ENCODE measurements around the gene SOX6.

The SOX6 gene

DNA sequence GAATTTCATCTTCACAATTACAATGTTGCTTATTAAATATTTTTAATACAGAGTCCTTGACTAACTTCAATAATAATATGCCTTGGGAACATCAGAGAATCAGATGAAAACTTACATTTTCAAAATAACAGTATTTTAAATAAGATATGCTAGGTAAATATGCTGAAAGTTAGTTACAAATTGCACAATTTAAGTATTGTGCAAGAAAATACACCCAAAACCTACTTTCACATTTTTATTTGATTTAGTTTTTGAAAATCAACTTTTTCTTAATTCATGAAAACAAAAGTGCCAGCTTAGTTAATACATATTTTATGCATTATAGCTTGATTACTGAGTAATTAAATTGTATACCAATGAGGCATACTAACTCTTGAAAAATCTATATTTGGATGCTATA, 76.8 kb downstream of the SOX6 start:
- no peak for DNase-seq (ENCODE audit: low read depth in 2 of 2)
- no peak for TF ChIP-seq CTCF (IDR thresholded peaks at IDR 0.05; ENCODE audit: low read depth, low read length)
- no peak overlapping the region for H3K4me3 ChIP-seq (replicated peaks in 1 of 2; ENCODE audit: low read depth in 2 of 2, low read length in 2 of 2)

GRCh38 chr11:16278979-16279378, 77.4 kb downstream of the SOX6 start:
- no peak for TF ChIP-seq CTCF (IDR thresholded peaks at IDR 0.05; ENCODE audit: low read depth, low read length)
- no peak for DNase-seq (ENCODE audit: low read depth in 2 of 2)
- no peak overlapping the region for H3K4me3 ChIP-seq (replicated peaks in 1 of 2; ENCODE audit: low read depth in 2 of 2, low read length in 2 of 2)

DNA sequence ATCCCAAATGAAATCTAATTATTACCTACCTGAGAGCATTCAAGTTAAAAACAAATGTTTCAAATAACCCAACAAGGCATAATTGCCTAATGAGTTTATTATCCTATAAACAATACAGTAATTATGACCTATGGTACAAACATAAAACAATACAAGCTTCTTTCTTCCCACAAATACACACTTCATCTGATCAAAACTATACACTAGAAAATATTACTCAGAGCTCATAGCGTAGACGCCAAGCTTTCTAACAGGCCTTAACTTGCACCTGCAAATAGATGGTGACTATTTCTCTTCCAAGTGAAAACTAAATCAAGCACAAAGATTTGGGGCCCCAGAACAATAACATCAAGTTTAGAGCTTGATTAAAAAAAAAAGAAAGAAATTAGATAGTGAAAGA, 78.1 kb downstream of the SOX6 start:
- no peak for DNase-seq (ENCODE audit: low read depth in 2 of 2)
- no peak overlapping the region for H3K4me3 ChIP-seq (replicated peaks in 1 of 2; ENCODE audit: low read depth in 2 of 2, low read length in 2 of 2)
- no peak for TF ChIP-seq CTCF (IDR thresholded peaks at IDR 0.05; ENCODE audit: low read depth, low read length)

DNA sequence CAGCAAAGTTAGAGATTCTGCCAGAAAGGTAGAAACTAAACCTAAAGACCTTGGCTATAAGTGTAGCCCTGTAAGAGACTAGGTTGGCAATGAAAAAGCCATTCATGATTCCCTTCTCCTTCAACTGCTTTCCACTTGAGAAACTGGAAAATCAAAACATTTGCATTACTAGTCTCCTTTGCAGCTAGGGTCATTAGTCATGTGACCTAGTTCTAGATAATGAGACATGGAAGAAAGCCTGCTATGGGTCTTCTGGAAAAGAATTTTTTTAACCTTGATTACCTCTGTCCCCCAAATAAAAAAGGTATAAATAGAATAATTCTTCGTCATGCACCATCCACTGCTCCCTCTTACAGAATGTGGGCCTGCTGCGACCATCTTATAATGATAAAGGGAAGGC, 80.1 kb downstream of the SOX6 start:
- no peak overlapping the region for H3K4me3 ChIP-seq (replicated peaks in 1 of 2; ENCODE audit: low read depth in 2 of 2, low read length in 2 of 2)
- no peak for DNase-seq (ENCODE audit: low read depth in 2 of 2)
- no peak for TF ChIP-seq CTCF (IDR thresholded peaks at IDR 0.05; ENCODE audit: low read depth, low read length)

GRCh38 chr11:16271258-16271657, 85.1 kb downstream of the SOX6 start:
- TF ChIP-seq CTCF (IDR thresholded peaks at IDR 0.05; ENCODE audit: low read depth, low read length), result no peak
- no peak overlapping the region for H3K4me3 ChIP-seq (replicated peaks in 1 of 2; ENCODE audit: low read depth in 2 of 2, low read length in 2 of 2)
- no peak for DNase-seq (ENCODE audit: low read depth in 2 of 2)

- no peak for DNase-seq (ENCODE audit: low read depth in 2 of 2)
- H3K4me3 ChIP-seq (replicated peaks in 1 of 2; ENCODE audit: low read depth in 2 of 2, low read length in 2 of 2), result no peak overlapping the region
- TF ChIP-seq CTCF (IDR thresholded peaks at IDR 0.05; ENCODE audit: low read depth, low read length), result no peak
Observed at GRCh38 chr11:16266021-16266420, 90.3 kb downstream of the SOX6 start.

DNA sequence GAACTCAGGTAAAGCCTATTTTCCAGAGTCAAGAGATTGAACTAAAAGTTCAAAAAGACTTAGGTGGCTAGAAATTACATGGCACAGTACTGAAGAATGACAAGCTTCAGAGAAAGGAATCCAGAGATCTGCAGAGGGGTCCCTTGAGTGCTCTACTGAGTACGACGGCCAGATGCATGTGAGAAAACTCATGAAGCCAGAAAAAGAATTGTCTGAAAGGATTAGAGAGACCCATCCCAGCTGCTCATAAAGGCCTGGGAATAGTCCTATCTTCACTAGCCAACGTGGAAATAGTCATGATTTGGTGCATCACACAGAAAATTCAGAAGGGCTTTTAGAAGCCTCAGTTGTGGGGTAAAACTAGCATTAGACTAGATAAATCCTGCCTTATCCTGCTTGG, 91.3 kb downstream of the SOX6 start:
- no peak for DNase-seq (ENCODE audit: low read depth in 2 of 2)
- H3K4me3 ChIP-seq (replicated peaks in 1 of 2; ENCODE audit: low read depth in 2 of 2, low read length in 2 of 2), result no peak overlapping the region
- TF ChIP-seq CTCF (IDR thresholded peaks at IDR 0.05; ENCODE audit: low read depth, low read length), result no peak

Data from cardiac fibroblast (primary cell).